ENCODE data around the gene VSTM4.

VSTM4 gene

DNA sequence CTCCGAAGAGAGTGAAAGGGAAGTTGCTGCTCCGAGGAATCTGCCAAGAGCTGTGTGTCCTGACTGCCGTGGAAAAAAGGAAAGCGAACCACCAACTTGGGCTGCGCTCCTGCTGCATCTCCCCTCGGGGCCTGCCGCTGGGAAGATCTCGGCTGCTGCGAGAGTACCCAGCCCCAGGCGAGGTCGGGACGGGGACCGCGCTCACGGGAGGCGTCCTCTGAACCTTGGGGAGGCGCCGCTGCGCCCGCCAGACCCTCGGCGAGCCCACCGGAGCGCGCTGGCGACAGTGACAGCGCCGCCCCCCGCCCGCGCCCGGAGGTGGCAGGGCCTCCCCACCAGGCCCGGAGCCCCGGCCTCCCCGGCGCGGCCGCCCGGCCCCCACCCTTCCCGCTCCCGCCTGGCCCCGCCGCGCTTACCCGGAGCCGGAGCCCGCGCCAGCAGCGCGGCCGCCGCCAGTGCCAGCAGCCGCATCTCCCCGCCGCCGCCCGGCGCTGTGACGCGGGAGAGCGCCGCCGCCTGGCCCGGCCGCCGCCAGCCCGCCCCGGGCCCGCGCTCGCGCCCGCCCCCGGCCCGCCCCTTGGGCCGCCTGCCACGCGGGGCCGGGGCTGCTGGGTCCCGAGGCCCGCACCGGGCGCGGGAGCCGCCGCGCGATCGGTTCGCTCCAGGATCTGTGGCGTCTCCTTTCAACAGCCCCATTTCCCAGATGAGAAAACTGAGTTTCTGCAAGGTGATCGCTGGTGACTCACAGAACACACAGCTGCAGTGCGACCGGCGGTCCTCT, at the start of gene VSTM4:
Gene VSTM4 (minus strand): TSS at position 508 of the 781 bp plus-strand sequence. CDS start 37 bp downstream, at position 471.
- no peak for DNase-seq (ENCODE audit: low spot score)

DNA sequence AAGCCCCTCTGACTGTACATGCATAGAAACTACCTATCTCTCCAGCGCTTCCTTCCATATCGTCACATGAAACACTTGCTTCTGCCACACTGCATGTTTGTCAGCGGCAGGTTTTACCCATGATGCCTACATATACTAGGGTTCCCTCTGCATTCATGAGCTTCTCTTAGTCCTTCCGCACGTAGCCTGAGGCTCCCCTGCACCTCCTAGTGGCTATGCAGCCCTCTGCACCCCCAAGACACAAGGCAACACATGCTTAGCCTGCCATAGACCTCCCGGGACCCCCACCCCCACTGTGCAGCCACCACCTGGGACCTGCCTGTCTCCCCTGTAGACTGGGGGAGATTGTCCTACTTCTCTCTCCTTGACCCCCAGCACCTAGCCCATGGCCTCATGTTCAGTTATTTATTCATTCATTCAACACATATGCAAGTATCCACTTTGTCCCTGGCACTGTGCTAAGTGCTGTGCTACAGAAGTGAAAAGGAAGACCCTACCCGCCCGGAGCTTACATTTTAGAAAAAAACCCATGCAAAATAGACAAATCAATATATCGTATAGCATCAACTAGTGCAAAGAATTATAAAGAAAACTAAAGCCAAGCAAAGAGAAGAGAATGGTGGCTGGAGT, 49.4 kb upstream of the VSTM4 start:
- peak; percentile 40 for DNase-seq (ENCODE audit: low spot score)

- no peak for DNase-seq (ENCODE audit: low spot score)
Measured at GRCh38 chr10:49163741-49164140, 48.4 kb upstream of the VSTM4 start.

GRCh38 chr10:49162761-49163310, 47.5 kb upstream of the VSTM4 start:
- DNase-seq (ENCODE audit: low spot score): no peak

GRCh38 chr10:49162063-49162462, 46.7 kb upstream of the VSTM4 start:
- DNase-seq (ENCODE audit: low spot score): no peak

- DNase-seq (ENCODE audit: low spot score): no peak
Measured at GRCh38 chr10:49161411-49161997, 46.2 kb upstream of the VSTM4 start.

DNA sequence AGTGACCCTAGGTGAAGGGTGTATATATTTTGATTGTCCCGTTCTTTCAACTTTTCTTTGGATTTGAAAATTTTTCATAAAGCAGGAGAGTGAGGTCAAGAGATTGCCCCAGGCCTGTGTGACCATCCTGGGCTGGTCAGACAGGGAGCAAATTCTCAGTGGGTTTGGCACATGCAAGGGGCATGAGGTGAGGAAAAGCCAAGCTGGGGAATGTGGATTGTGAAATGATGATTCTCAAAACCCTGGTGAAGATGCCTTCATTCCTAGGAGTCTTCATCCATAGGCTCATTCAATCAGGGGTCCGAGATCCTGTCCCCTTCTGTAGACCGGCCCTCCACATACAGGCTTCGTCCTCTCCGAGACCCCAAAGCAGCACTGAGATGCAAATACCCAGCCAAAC, 45.5 kb upstream of the VSTM4 start:
- DNase-seq (ENCODE audit: low spot score): no peak

DNA sequence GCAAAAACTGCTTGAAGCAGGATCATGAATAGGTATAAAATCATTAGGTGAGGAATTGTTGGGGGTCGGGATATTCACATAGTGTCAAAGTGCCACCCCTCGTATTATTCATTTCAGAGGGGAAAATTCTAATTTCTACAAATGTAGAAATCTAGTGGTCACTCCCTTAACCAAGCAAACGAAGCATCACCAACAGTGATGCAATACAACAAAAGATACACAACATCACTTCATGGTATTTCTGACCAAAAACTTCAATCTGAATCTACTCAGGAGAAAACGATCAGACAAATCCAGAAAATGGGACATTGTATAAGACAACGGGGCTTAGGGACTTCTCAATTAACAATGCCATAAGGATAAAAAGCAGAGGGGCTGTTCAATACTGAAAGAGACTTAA, 44.8 kb upstream of the VSTM4 start:
- no peak for DNase-seq (ENCODE audit: low spot score)

- no peak for DNase-seq (ENCODE audit: low spot score)
Measured at GRCh38 chr10:49158915-49159314, 43.6 kb upstream of the VSTM4 start.

GRCh38 chr10:49158404-49158803, 43.1 kb upstream of the VSTM4 start:
- no peak for DNase-seq (ENCODE audit: low spot score)

DNA sequence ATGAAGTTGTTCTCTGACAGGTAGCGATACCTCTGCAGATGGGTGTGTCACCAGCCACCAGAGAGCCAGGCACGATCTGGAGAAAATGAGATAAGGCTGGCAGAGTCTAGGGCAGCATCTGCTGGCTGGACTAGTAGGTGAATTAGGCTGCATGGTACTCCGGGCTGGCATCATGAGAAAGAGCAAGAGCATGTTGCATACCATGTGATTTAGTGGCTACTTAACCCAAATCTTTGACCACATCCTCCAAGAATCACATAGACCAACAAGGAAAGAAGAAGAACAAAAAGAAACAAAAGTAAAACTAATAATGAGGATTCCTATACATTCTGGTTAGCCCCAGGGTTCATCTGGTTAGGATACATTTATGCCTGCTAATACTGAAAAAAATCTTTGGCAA, 41.9 kb upstream of the VSTM4 start:
- DNase-seq (ENCODE audit: low spot score): no peak

DNA sequence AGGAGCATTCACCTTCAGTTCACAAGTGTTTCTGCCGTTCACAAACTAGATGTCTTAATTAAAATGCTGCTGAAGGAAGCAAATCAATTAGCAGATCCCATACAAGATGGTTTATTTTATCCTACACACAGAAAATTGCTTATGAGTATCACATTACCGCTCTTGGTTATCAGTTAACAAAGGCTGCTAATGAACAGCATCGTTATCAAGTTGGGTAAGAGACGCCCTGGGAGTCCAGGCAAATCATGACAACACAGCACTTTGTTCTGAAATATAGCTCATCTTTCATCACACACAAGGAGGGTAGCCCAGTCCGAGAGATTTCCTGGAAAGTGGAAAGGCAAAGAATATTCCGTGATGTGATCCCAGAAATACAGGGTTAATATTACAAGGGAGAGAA, 39.3 kb upstream of the VSTM4 start:
- DNase-seq (ENCODE audit: low spot score): no peak

DNA sequence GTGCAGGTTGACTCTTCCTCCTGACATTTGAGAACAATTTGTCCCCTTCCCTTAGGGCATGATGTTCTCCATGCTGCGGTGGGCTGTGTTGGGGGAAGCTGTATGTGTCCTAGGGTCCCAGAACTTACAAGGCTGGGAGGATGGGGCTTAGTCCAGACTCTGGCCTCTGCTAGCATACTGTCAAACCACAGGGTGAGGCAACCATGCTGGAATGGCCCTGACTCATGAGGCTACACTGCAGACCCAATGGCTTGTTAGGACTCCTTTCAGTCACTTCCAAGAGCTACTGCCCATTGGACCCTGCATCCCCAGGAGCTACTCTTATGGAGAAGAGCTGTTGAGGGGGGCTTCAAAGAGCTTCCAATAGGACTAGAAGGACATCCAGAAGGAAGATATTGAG, 38.6 kb upstream of the VSTM4 start:
- DNase-seq (ENCODE audit: low spot score): no peak

DNA sequence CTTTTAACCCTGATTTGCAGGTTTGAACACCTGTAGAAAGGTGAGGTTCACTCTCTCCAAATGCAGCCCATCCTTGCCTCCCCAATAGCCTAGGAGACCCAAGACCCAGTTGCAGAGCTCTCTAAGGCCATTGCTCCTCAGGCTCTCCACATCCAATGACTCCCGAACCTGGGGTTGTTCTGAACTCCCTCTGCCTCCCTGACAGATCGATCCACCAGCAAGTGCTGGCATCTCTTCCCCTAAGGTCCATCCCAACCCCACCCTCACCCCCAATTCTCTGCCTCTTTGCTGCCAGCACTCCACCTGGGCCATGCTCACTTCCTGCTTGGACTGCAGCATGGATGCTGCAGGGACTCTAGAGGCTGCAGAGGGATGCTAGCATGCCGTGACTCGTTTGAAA, 37.8 kb upstream of the VSTM4 start:
- no peak for DNase-seq (ENCODE audit: low spot score)

DNA sequence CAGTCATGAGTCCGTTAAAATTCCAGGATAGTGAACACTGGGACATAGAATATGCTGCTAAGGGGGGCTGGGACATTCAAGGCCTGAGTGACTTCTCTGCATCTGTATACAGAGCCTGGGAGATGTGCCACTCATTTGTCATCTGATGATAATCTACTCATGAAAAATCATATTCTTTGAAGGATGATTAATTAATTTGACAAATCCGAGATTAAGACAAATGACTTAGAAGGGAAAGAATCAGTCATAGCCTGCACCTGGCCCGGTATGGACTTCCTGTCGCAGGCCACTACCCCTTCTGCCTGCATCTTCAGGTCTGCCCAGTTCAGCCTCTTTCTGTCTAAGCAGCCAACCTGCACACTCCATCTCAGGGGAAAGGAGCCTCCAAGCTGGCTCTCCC, 37.3 kb upstream of the VSTM4 start:
- no peak for DNase-seq (ENCODE audit: low spot score)

- no peak for DNase-seq (ENCODE audit: low spot score)
Measured at GRCh38 chr10:49152037-49152436, 36.7 kb upstream of the VSTM4 start.

GRCh38 chr10:49151481-49151880, 36.2 kb upstream of the VSTM4 start:
- no peak for DNase-seq (ENCODE audit: low spot score)

GRCh38 chr10:49151025-49151445, 35.7 kb upstream of the VSTM4 start:
- no peak for DNase-seq (ENCODE audit: low spot score)

GRCh38 chr10:49150426-49150825, 35.1 kb upstream of the VSTM4 start:
- no peak for DNase-seq (ENCODE audit: low spot score)

DNA sequence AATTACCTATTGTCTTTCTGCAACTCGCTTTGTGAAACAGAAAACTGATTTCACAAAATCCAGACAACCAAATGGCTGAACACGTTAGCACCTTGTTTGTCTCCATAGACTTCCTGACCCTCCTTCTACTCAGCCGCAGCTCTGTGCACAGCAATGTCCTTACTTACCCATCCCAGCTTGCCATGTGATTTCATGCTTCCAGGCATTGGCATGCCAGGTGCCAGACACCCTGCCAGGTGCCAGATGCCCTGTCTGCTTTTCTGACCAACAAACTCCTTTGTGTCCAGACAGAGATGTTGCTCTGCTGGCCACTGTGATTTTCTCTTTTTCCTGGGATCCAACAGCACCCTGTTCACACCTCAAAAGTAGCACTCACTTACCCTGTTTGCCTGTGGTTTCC, 34.6 kb upstream of the VSTM4 start:
- no peak for DNase-seq (ENCODE audit: low spot score)

DNA sequence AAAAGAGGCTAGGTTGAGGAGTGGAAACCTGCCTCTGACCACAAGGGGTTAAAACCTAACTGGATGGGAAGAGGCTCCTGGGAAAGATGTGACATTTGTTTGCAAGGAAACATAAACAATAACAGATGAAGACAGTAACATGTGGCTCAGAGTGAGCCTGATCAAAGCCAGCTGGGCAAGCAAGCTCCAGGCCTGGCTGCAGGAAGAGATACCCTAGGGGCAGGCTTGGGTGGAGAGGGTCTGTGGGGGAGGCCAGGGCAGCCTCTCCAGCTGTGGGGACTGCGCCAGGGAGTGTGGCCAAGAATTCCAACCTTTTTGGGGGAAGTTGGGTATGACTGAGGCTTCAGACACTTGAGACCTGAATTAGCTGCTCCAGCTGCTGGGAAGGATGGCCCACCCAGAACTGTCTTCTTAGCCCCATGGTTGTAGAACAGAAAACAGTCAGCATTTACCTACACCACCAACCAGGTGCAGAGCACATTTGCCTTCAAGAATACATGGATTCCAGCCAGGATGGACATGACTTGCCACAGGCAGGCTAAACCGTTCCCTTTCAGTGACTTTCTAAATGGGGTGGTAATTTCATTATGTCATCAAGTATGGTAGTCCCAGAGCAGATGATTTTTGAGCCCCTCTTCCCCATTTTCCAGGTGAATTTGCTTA, 28.9 kb upstream of the VSTM4 start:
- DNase-seq (ENCODE audit: low spot score): no peak

DNA sequence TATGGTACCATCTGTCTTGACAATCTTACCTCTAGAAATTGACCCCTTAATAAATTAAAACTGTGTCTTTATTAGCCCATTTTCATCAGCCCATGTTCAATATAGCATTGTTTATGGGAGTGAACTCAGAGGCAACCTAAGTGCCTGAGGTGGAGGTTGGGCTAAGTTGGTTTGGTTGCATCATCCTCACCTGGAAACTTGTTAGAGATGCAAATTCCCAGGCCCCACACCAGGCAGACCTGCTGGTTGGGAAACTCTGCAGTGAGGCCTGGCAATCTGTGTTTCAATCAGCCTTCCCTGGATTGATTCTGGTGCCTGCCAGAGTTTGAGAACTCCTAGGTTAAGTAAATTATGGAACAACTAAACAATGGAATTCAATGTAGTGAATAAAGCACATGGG, 27.9 kb upstream of the VSTM4 start:
- DNase-seq (ENCODE audit: low spot score): no peak

Measured in CD4-positive, alpha-beta T cell treated with Interleukin-2 at 100 ng/mL for 4 hours (primary cell).